ENCODE results near the gene BCOR.
A peak's percentile ranks its signal among the peaks of the same experiment; 100 is the strongest.

The BCOR gene

GRCh38 chrX:40015693-40016092 lies 82.1 kb downstream of the BCOR start:
- no peak for DNase-seq

- DNase-seq, result peak; percentile 42
Measured at GRCh38 chrX:40013266-40014195, 84.2 kb downstream of the BCOR start.

DNA sequence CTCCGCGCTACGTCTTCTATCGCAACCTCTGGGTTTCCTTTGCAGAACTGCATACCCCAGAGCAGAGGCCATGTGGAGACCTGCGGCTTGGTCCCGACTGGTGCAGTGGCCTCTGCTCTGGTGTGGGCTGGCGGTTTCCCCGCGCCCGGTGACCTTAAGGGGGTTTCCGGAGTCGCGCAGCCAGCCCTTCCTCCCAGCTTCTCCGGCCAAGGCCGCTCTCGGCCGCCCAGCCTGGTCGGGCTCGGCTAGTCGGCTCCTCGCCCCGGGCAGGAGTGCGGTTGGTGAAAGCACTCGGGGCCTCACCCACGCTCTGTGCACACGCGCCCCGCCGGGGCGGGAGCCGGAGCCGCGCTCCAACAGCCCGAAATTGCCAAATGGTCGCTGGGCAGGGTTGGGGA lies 84.9 kb downstream of the BCOR start:
- DNase-seq, result no peak

DNA sequence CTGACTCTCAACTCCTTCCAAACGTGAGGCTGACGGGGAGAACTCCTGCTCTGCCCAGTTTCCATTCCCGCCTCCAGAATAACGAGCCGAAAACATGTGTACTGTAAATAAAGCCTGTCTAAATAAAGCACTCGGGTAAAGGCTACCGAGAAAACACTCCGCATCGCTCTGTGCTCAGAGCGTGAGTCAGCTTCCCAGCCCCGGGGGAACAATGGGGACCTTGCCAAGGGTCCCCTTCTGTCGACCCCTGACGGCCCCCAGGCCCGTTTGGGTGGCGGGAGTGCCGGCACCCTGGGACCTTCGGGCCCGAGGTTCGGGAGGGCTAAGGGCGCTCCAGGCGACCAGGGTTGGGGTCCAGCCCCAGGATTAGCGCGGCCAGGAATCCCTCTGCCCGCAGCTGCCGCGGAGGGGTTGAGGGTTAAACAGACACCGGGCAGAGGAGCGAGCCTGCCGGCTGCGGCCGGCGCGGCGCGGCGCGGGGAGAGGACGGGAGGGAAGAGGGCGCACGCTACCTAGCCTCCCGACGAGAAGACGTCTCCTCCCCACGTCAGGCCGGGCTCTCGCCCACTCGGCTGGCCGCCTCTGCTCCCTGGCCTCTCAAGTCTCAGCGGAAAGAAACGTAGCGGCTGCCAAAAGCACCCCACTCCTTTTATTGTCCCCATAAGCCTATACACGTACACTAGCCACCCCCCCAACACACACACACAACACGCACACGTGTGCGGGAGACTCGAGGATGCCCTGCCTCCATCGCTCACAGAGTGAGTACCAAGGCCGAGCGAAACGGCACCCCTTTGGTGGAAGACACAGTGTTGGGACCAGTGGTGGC lies 85.5 kb downstream of the BCOR start:
- DNase-seq, result no peak

DNA sequence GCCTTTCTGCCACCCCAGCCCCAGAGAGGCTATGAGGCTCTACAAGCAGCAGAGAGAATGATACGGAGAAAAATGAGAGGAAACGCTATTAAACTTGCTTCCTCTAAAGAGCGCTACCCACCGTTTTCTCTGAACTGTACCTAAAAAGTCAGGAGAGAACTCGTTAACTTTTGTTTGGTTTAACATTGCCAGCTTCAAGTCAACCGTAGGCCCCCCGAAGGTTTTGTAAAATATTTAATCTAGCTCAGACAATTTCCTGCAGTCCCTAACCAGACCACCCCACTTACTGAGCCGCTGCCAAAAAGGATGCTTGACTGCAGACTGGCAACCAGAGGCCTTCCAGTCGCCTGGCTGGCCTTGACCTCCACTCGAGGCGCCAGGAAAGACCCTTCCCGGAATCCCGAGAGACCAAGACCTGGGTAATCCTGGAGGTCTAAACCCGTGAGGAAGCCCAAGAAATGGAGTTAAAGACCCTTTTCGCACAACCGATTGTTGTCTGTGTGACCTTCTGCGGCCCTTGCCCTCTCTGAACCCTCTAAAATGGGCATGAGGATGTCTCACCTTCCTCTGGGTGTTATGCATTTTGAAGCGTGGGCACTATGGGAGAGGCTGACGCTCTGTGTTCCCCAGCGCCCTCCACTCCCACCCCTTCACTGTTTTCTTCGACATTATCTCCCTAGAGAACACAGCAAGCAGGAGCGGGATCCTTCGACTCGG lies 86.3 kb downstream of the BCOR start:
- DNase-seq, result no peak

GRCh38 chrX:40010550-40011321 lies 87.0 kb downstream of the BCOR start:
- no peak for DNase-seq

GRCh38 chrX:40009890-40010289 lies 87.9 kb downstream of the BCOR start:
- DNase-seq, result no peak

GRCh38 chrX:40009462-40009851 lies 88.3 kb downstream of the BCOR start:
- DNase-seq, result no peak

GRCh38 chrX:40008791-40009461 lies 88.8 kb downstream of the BCOR start:
- no peak for DNase-seq

- no peak for DNase-seq
Measured at GRCh38 chrX:40007756-40008705, 89.7 kb downstream of the BCOR start.

- no peak for DNase-seq
Measured at GRCh38 chrX:40007131-40007755, 90.5 kb downstream of the BCOR start.

DNA sequence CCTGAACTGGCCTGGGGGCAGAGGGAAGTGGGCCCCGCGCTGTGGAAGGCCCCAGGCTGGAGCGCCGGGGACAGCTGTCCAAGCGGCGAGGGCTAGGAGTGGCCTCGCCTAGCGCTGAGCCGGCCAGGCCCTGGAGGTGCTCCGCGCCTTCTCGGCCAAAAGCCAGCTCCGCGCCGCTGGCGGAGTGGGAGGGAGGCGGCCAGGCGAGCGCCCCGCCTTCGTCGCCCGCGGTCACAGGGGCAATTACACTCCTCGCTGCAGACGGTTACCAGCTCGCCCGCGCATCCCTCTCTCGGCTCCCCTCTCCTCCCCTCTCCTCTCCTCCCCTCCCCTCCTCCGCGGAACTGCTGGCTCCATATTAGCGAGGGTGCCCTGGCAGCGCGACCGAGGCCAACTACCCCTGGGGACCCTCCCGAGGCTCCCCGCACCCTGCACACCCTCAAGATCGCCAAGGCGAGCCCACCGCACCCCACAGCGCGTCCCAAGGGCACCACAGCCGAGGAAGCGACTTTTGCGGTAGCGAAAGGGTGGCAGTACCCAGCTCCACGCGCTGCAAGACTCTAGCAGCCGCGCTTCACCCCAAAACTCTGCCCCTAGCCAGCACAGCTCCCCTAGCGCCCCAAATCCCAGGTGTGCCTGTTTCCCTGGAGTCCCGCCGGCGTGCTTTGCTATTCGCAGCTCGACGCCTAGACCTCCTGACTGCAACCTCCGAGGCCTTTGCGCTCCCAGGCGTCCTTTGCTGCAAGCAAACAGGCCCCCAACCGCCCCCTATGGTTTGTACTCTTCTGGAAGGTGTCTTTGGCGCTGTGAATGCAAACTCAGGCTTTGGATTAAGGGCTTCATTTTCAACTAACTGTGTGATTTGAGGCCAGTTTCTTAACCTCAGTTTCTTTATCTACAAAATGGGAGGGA lies 91.4 kb downstream of the BCOR start:
- no peak for DNase-seq

DNA sequence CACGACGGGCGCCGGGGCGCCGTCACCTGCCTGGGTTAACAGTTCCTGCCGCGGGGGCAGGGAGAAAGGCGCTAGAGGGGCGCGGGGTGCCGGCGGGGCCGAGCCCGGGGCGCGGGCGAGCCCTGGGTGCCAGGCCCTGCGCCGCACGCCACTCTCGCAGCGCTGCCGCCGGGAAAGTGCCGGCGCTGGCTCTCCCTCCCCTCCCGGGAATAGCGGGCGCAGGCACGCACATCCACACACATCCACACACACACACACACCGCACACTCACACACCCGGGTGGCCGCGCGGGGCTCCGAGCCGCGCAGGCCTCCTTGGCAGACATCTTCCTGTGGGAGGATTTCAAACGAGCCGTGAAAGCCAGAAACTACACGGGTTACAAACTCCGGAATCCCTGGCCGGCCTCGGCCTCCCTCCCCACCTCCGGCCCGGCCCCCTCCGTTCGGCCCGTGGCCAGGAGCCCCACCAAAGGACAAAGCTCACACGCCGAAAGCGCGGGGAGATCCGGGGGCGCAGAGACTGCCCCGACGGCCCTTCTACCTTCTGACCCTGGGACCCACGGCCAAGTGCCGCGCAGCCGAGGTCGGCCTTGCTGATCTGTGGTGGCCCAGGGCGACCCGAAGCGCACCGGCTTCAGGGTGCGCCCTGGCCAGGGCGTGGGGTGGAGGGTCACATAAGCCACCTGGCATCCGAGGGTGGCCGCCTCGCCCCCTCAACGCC lies 92.3 kb downstream of the BCOR start:
- no peak for DNase-seq

DNA sequence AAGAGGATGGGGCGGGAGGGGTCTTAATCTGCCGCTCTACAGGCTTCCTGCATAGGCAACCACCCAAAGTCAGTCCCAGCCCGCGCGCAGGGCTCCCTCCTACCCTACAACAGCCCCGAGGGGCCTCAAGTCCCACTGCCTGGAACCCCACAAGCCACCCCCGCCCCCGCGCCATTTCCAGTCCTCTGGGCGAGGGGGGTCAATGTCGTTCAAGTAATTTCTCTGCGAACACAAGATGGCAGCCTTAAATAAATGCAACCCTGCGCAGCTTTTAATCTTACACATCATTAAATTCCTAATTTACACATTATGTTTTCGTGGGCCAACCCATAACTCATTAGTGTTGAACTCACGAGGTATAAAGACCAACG lies 92.9 kb downstream of the BCOR start:
- DNase-seq, result no peak

DNA sequence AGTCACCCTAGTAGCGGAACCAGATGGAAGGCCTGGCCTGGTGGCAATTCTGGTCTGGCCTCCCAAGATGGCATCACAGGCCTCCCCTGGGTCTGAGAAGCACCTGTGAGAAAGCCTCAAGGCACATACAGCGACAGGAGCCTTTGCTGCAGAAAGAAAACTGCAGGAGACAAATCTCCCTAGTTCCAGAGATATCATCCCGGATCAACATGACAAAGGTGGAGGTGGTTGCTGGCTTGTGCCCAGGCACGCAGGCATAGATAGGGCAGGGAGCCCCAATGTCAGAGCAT lies 93.6 kb downstream of the BCOR start:
- no peak for DNase-seq

DNA sequence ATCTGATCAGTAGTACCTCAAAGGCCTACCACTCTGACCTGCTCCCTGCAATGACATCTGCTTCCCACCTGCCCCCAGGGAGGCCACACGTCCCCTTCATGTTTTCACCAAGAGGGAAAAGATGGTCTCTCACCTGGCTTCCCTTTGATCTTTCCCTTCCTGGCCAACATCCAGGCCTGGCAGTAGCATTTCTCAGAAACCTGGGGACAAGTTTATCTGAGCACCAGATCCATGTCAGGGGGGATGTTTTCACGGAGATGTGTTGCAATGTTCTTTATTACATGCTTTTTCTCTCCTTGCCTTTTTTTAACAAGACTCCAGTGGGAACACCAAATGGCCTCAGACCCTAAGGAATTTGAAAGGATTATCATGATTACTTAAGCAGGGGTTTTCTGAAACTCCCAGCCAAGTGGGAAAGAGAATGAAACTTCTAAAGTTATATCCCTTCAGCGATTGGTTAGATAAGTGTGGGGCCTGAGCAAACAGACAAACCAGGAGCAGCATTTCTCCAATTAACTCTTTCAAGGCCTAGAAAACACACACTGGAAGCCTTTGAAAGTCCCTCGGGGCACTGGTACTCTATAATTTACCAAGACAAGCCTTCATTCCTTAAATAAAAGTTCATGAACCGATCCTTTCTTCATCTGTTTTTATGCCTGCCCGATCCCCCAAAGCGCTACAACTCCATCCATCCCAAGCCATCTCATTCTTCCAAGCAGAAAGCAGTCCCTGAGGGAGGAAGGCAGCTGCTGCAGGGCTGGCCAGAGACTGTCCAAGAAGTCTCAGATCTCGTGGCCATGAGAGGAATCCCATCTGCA lies 94.1 kb downstream of the BCOR start:
- no peak for DNase-seq

DNA sequence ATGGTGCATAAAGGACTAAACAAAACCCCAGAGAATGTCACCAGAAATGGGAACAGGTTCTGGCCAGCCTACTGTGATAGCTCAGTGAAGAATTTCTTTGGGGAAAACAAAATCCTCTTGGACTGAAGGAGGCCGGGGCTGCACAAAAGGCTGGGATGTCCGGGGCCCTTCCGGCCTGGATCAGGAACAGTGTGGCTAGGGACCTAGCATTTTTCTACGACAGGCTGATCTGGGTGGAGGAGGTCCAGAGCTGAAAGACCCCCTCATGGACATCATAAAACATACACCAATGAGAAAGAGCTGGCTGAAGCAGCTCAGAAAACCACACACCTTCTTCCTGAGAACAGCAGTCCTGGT lies 94.7 kb downstream of the BCOR start:
- DNase-seq, result no peak
